ENCODE data around the gene DZIP1L.

DZIP1L gene

DNA sequence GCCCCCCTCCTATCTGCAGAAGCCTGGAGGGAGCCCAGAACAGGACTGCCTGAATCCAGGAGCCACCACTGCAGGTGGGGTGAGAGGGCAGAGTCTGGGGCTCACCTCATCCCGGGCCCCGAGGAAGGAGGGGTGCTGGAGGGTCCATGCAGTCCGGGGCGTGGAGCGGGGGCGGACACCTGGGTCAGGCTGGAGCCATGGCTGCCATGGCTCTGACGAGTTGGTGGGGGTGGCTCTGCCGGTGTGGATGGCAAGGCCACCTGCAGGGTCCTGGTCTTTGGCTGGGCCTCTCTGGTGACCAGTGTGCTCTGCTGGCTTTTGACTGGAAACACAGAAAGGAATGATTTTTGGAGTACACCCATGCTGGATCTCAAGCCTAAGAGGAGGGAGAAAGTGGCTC, 47.4 kb downstream of the DZIP1L start:
- DNase-seq: no peak

DNA sequence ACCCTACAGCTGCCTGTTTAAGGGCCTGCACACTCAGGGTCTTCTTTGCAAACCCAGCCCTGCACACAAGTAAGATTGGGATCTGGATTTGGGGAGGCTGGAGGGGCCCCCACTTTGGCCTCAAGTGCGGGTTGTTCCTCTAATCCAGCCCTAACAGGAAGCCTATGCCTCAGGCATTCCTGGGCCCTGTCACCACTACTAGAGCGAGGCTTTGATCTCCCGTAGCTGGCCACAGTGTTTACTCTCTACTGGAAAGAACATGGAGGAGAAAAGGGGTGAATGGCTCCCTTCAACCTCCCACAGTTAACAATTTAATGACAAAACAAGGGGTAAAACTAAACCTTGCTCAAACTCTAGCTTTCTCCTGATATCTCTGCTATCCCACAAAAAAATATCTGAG, 48.4 kb downstream of the DZIP1L start:
- no peak for DNase-seq

- no peak for DNase-seq
Measured at GRCh38 chr3:138066383-138066782, 49.0 kb downstream of the DZIP1L start.

- DNase-seq: no peak
Measured at GRCh38 chr3:138065949-138066348, 49.5 kb downstream of the DZIP1L start.

GRCh38 chr3:138063416-138063815, 52.0 kb downstream of the DZIP1L start:
- no peak for DNase-seq

DNA sequence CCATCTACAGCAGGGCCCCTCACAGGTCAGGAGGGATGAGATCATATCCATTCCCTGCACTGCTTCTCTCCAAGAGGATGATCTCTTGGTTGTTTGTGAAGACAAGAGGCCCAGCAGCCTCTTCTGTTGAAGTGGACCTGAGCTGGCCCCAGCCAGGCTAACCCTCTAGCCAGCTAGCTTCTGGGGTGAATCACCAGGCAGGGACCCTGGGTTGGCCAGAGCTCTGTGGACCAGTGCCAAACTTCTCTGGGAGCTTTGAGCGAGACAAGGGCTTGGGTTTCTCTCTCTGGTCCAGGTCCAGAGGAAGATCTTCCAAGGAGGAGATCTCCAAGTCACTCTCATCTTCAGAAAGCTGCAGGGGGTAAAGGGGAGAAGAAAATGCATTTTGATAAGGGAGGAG, 52.8 kb downstream of the DZIP1L start:
- no peak for DNase-seq

DNA sequence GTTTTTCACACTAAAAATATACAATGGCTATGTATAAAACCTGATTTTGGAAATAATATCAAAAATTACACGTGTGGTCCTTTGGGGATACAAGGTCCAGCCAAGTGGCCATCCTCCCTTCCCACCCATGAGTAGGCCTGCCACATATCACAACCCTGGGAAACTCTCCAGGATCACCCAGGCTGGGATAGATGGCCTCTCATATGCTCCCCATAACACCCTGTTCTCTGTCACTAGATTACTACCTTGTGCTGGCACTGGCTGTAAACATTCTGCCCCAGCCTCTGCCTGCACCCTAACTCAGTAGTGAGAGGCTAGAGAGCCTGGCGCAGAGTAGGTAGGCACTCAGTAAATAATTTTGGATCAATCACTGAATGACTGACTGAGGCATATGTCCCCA, 53.4 kb downstream of the DZIP1L start:
- no peak for DNase-seq

DNA sequence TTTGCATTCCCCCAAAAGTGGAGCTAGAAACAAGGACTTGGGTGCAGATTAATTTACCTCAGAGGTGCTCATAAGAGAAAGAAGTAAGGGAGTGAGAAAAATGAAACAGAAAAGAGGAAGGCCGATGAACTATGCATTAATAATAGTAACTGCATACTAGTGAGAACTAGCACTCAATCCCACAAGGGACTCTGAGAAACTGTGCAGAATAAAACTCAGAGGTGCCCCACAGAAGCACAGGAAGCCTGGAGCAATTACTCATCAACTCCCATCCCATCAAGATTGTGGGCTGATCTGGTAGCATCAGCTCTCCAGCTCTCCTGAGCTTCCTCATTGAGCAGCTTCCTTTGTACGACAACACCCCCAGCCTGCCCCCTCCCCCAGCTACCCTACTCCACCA, 54.6 kb downstream of the DZIP1L start:
- DNase-seq: peak; percentile 92 to 95

GRCh38 chr3:138059261-138059660, 56.1 kb downstream of the DZIP1L start:
- DNase-seq: no peak

GRCh38 chr3:138057384-138057783, 58.0 kb downstream of the DZIP1L start:
- no peak for DNase-seq

- no peak for DNase-seq
Measured at GRCh38 chr3:138054057-138054456, 61.4 kb downstream of the DZIP1L start.

DNA sequence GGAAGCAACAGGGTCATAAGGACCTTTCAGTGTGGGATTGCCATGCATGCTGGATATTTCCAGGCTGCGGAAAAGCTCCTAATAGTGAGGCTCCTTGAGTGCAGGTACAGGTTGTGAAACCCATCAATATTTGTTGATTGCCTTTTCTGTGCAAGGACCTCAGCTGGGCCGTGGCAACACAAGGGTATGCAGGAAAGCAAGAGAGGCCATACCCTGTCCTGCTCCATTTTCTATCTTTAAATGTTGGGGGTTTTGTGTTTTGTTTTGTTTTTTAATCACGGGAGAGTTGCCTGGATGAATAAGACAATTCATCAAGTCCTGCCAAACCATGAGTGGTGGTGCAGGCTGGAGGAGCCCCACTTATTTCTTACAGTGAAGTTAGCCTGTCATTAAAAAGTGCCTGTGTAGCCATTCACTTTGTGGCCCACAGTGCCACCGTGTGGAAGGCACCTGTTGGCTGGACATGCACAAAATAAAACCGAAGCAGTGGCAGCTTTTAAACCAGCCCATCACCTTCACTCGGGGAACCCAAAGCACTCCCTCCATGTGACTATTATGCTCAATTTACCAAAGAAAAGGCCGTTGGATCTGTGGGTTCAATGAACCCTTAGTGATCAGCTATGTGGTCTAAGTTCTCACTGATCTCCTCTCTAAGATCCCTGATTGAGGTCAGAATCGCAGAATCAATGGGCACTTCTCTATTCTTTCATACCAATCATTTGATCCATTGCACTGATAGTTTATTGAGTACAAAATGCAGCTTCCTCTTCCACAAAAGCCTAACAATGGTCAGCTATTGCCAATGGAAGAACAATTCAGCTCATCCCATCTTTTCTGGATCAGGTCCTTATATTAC, 63.2 kb downstream of the DZIP1L start:
- peak; percentile 20 to 31 for DNase-seq

DNA sequence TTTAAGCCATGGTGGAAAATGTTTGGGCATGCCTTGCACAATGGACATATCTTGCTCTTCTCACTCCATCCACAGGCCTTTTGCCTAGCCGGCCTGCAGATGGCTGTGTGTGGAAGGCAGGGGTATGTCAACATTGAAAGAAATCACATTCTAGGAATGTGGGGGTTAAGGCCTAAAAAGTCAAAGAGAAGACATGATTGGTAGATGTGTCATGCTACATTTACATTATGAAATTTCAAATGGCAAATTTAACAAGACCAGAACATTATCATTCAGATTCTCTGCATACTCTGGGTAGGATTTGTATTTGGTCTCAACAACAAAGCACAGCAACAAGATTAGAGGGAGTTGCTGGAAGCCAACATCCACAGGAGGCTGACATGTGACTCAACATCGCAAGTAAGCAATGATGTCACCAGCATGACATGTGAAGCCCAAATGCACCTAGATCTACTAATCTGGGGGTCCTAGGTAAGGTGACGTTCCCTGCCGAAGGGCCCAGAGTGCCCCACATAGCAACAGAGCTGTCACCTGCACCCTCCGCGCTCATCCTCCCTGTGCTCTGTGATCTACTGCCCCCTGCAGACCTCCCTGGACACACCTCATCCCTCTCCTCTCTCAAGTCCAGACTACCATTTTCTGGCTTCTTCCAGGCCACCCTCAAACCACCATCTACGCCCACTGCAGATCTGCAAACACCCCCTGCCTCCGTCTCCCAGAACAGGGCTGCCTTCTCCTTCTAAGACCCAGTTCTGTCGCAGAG, 66.1 kb downstream of the DZIP1L start:
- no peak for DNase-seq

DNA sequence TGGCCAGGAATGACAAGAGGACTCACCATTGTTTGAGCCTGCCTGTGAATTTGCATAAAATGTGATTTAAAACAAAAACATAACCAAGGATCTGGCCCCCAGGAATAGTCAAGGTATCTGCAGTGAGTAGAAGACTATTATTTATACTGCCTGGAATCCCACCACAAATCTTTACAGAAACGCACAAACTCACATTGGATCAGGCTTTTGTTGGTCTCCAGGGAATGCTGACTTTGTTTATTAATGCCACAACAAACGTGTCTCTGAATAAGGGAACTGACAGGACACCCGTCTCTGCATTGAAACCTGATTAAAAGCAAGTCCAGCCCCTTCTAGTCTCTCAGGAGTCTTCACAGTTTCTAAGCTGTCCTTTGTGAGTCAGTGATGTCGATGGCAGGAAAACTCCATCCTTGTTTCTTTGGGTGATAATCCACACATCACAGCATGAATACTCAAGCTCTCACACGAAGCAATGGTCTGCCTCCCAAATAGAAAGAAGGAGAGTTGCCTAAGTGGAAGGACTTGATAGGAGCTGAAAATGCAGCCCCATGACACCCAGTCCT, 67.7 kb downstream of the DZIP1L start:
- DNase-seq: no peak

- no peak for DNase-seq
Measured at GRCh38 chr3:138046955-138047354, 68.5 kb downstream of the DZIP1L start.

GRCh38 chr3:138046085-138046484, 69.3 kb downstream of the DZIP1L start:
- DNase-seq: no peak

- DNase-seq: no peak
Measured at GRCh38 chr3:138043266-138044029, 72.0 kb downstream of the DZIP1L start.

- DNase-seq: no peak
Measured at GRCh38 chr3:138042043-138042442, 73.4 kb downstream of the DZIP1L start.

- DNase-seq: no peak
Measured at GRCh38 chr3:138038725-138039462, 76.5 kb downstream of the DZIP1L start.

DNA sequence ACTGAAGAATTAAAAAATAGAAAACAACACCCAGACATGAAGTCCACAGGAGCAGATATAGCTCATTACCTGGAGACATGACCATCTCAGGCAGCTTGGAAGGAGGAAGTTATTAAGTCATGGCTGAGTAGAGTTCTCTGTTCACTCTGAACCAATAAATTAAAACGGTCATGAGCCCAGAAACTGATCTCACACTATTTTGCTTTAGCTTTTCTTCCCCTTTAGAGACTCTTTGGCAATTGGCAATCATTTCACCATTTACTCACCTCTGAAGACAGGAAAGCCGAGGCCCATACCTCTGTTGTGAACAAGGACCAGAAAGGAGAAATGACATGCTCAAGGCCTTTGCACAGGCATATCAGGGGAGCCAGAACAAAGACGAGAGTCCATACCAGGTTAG, 78.8 kb downstream of the DZIP1L start:
- no peak for DNase-seq

GRCh38 chr3:138034918-138035317, 80.5 kb downstream of the DZIP1L start:
- no peak for DNase-seq

- no peak for DNase-seq
Measured at GRCh38 chr3:138033202-138033691, 82.2 kb downstream of the DZIP1L start.
